NCI-H146 treated with DMSO at 0.1 percent for 48 hours (cell line): ENCODE measurements around the gene SIGLEC6.

Experiments used
- DNase-seq: peaks from one replicate; lab custom pipeline; 2025; ENCODE audit not compliant: unreplicated experiment; lab: John Stamatoyannopoulos, UW

SIGLEC6 gene

DNA sequence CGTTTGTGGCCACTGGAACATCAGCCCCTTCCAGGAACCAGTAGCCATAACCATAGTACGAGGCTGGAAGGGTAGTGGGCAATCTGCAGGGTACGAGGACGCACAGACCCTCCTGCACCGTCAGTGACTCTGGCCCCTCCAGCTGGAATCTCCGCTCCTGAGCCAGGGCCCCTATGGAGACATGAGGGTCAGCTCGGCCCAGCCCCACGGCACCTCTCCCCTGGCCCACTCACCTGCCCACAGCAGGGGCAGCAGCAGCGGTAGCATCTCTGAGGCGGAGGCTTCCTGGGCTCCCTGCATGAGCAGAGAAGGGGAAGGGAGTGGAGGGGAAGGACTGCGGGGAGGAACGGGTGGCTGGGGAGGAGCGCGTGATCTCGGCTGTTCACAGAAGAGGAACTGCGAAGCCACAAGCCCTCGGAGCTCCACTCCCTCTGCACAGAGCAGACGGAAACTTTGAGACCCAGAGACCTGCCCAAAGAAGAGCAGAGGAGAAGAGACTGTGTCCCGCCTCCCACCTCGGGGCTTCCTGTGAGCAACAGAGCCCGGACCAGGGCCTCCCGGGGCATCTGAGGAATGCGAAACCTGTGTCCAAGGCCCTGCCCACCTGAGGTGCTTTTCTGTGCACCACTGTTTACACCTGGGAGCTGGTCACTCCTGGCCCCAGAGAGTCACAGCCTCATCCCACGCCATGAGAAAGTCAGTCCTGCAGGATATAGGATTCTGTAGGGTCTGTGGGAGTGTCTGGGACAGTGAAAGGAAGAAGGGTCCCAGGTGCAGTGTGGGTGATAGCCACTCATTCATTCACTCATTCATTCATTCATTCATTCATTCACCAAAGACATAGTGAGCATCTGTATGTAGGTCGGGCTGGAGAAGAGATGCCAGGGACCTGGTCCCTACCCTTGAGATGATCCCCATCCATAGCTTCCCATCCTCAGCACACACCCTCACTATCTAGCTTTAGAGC, at the start of gene SIGLEC6:
Gene SIGLEC6 (minus strand): TSS at position 322 of the 967 bp plus-strand sequence. CDS start 22 bp downstream, at position 300.
- DNase-seq = no peak

DNA sequence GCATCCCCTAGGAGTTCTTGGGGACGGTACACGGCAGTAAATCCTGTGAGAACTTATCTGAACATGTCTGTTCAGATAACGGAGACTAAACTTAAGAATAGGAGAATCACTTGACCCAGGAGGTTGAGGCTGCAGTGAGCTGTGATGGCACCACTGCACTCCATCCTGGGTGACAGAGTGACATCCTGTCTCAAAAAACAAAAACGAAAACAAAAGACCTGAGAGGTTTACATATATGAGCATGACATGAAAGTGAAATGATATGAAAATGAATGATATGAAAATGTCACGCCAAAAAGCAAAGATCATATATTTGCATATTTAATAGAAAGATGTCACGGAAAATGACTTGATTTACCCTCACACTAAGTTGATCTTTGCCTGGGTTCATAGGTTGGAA, 45.4 kb upstream of the SIGLEC6 start:
- DNase-seq = no peak

DNA sequence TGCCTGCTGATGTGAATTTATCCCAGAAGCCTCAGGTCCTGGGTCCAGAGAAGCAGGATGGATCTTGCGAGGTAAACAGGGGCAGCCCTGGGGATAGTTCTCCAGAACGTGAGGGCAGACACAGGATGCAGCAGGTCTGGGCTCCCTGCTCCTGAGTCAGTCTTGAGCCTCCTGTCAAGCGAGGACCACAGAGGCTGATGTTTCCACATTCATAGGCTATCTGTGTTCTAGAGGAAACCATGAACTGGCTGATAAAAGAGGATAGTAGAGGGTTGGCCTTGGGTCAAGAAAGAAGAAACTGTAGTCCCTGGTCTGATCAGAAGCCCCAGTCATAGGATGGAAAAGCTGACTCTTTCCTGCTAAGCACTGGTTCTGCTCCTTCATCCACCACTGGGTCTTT, 41.9 kb upstream of the SIGLEC6 start:
- no peak for DNase-seq

GRCh38 chr19:51572908-51573307, 41.4 kb upstream of the SIGLEC6 start:
- DNase-seq = no peak

GRCh38 chr19:51572410-51572809, 40.9 kb upstream of the SIGLEC6 start:
- DNase-seq = no peak

DNA sequence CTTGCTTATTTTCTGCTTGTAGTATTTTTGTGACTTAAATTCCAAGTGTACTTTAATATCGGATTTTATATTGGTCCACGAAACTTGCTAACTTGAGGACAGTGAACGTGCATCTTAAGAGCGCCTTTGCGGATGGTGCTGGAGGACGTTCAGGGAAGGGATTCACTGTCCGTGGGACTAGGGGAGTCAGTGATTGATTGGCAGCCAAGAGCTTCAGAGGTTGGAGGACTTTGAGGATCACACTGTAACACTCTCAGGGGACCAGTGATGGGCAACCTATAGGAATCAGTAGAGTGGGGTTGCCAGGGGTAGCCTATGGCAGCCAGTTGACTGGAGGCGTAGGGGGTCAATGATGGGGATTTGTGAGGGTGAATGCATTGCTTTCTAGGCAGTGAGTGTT, 40.1 kb upstream of the SIGLEC6 start:
- no peak for DNase-seq

DNA sequence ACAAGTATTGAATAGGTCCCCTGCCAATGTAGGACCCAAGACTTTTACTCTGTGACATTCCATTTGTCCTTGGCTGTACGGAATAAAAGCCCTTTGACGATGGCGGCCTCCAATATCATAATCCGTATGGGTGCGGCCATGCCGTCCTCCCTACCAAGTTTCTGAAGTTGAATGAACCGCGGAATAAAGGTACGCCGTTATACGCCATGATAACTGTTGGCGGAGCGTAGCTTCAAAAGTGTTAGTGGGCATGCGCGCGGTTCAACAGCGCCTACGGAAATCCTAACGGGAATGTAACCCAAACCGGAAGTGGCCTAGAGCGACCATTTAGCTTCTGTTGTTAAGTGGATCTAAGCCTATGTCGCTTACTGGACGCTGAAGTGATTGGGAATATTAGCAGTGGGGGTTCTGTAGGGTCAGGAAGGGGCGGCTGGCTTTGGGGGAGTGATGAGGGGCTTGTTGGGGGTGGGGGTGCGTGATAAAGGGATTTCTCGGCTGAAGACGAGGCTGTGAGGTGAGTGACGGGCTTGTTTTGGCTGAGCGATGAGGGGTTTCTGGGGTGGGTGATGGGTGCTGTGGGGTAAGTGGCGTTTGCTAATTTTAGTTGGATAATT, 39.6 kb upstream of the SIGLEC6 start, which contains the start of gene ZNF175:
Gene ZNF175 (plus strand): TSS at position 322 of the 614 bp plus-strand sequence. CDS start 2,047 bp downstream, outside the sequence.
- DNase-seq = peak; percentile 94

DNA sequence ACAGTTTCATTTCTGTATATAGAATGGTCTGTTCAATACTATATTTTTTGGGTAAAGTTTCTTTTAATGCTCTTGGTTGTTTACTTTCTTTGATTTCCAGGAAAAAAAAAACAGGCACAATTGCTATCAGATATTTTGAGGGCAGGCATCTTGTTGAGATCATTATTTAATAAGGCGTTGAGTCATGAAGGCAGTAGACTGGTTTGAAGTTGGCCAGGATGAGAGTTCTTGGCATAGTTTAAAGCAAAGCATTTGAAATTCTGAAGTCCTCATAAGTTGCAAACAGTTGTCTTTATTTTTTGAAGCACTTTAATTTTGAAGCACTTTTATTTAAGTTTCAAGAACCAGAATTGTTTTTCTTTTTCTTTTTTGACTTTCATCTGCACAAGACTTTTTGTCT, 37.0 kb upstream of the SIGLEC6 start:
- no peak for DNase-seq

- DNase-seq = no peak
Measured at GRCh38 chr19:51567583-51567982, 36.1 kb upstream of the SIGLEC6 start.

- DNase-seq = no peak
Measured at GRCh38 chr19:51566489-51567100, 35.1 kb upstream of the SIGLEC6 start.

DNA sequence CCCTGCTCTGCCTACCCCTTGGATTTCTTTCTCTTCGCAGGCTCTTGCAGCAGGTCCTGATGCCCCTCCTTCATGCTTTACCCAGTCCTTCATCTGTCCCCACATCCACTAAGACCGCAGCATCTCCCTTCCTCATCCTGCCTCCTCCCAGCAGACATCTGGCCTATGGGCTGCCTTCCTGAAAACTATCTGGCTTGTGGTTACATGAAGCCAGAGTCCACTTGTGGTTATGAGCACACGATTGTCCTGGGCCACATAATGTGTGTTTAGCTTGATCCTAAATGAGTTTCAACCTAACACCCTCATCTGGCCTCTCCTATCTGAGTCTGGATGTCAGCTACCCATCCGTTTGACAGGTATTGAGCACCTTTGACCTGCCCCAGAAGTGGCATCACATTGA, 34.1 kb upstream of the SIGLEC6 start:
- DNase-seq = no peak

- DNase-seq = no peak
Measured at GRCh38 chr19:51564791-51565190, 33.3 kb upstream of the SIGLEC6 start.

- no peak for DNase-seq
Measured at GRCh38 chr19:51560339-51560738, 28.9 kb upstream of the SIGLEC6 start.

GRCh38 chr19:51559240-51559639, 27.8 kb upstream of the SIGLEC6 start:
- no peak for DNase-seq

DNA sequence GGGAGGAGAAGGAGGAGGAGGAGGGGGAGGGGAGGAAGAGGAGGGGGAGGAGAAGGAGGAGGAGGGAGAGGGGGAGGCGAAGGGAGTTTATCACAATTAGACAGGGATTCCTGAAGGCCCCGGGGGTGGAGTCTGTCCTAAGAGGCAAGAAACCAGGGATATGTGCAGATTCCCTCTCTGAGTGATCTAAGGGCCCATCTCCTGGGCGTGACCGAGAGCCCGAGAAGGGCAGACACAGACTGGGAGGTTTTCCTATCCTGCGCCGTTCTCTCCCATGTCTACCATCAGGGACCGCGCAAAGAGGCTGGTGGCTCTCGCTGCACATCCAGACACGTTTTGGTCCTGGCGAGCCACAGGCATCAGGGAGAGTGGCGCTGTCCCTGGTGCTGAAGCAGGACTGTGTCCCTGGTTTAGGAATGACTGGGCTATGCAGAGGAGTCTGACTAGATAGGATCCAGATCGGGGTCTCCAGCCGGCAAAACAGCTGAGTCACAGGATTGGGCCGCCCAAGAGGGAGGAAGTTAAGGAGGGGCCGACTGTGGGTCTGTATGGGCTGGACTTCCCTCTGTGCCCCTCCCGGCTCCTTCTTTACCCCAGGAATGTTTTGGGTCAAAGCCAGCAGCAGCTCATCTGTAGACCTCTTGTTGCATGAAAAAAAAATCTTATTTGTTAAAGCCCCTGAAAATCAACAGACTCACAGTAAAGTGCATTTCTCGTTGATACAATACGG, 21.7 kb upstream of the SIGLEC6 start:
- no peak for DNase-seq

DNA sequence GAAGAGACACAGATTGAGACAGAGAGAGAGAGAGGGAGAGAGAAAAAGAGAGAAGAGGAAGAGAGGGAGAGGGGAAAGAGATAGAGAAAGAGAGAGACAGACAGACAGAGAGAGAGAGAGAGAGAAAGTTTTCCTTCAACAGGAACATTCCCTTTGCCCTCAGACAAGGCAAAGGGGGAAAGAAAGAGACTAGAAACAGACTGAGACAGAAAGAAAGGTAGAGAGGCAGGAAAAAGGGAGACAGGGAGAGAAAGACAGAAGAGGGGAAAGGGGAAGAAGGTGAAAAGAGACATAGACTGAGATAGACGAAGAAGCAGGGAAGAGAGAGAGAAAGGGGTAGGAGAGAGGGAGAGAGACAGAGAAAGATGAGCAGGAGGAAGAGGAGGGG, 21.1 kb upstream of the SIGLEC6 start:
- DNase-seq = no peak

DNA sequence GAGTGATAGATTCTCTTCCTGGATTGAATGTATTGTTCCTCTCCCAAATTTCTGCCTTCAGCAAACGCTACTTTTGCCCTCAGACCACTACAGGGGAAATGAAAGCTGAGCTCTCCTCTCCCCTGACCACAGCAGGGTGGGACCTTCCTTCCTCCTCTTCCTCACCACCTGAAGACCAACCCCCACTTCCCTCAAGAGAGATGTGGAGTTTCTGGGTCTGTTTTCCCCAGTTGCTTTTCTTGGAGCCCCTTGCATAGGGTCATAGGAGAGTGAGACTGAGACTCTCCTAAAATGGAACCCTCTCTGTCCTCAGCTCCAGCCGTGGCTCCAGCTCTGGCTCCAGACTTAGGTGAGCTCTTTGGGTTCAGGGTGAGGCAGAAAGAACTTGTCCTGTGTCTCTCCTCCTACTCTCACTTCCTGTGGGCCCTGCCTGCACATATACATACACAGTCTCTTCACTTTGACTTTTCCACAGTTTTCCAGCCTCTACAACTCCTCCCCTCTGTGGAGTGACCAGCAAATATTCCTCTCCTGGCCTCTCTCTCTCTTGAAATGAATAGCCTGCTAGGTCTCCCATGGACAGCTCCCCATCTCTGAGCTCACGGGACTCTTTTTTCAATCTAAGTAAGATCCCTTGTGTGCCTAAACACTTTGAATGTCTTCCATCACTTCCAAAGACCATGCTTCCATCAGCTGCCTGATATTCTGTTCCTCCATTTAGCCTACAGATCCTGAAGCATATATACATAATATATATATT, 20.4 kb upstream of the SIGLEC6 start:
- no peak for DNase-seq

DNA sequence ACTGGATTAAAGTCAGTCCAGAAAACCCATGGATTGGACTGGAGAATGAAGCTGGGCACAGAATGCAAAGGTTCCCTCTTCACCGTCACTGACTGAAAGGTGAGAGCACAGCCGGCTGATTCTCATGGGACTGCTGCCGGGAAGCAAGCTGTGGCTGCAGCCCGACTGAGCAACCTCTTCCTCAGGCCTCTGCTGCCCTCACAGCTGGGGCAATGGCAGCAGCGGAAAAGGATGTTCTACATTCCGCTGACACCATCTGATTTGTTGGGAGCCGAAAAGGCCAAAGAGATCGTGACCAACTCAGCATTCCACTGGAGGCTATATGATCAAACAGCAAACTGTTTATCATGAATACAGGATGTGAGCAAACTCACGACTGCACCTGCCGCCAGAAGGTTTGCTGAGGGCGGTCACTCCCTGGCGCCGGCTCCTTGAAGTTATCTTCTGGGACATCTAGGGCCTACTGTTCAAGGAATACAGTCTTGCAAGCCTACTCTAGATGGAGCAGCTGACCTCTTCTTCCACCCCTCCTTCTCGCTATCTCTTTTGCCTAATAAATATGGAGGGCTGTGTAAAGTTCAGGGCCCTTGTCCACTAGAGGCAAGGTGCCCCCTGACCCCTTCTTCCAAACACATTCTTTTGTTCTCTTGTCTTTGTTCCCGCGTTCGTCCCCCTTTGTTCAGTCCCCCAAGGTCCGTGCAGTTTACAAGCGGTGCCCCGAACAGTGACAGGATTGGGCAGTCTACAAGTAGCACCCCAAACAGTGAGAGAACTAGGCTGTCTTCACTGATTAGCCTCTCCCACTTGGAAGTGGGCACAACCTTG, 19.6 kb upstream of the SIGLEC6 start:
- no peak for DNase-seq

- DNase-seq = no peak
Measured at GRCh38 chr19:51549533-51550324, 18.3 kb upstream of the SIGLEC6 start.
